Activated T-cell treated with anti-CD3 and anti-CD28 coated beads, Interleukin-2, amount 50 U/mL, for 4 hours (primary cell): ENCODE data around the gene HECTD4. TPM values are rescaled to one million over a fixed set of nuclear protein-coding genes. Genes with fewer than 3 reads are reported as not detected.
A peak's percentile ranks its signal among the peaks of the same experiment; 100 is the strongest.
"Not testable (repeated sequence)": the region's sequence is repeated elsewhere in the genome, so short reads cannot be mapped to it uniquely, and the experiment has no call there.

ENCODE experiments used
- ATAC-seq, 2 donors: fragments of 200-7000 bp; cut with Tn5 transposase; one replicate each; pipeline ENCODE4 v1.10.0; 2021
- DNase-seq: peaks from one replicate; pipeline ENCODE4 v3.0.0-alpha.2; 2020
- H3K27me3 Mint-ChIP-seq: one replicate; pipeline ENCODE4 v1.8.0; 2021; ENCODE audit warnings: low read depth, mixed read lengths
- H3K36me3 Mint-ChIP-seq: one replicate; pipeline ENCODE4 v1.8.0; 2022; ENCODE audit warnings: mixed read lengths; ENCODE audit not compliant: insufficient read depth
- H3K4me1 Mint-ChIP-seq: one replicate; pipeline ENCODE4 v1.8.0; 2021; ENCODE audit warnings: low read depth, mixed read lengths
- H3K4me3 Mint-ChIP-seq: one replicate; pipeline ENCODE4 v1.8.0; 2021; ENCODE audit warnings: mild to moderate bottlenecking, moderate library complexity, mixed read lengths
- H3K9me3 Mint-ChIP-seq: one replicate; pipeline ENCODE4 v1.8.0; 2021; ENCODE audit warnings: mixed read lengths
- total RNA-seq, 3 donors: library from RNA; stranded (reverse); gene quantifications; one replicate each; pipeline ENCODE4 v1.2.1, GENCODE V29; 2021

Gene HECTD4
- total RNA-seq, 3 donors from 2014 or later: 17.4 to 22.4 (median 19.0) TPM

DNA sequence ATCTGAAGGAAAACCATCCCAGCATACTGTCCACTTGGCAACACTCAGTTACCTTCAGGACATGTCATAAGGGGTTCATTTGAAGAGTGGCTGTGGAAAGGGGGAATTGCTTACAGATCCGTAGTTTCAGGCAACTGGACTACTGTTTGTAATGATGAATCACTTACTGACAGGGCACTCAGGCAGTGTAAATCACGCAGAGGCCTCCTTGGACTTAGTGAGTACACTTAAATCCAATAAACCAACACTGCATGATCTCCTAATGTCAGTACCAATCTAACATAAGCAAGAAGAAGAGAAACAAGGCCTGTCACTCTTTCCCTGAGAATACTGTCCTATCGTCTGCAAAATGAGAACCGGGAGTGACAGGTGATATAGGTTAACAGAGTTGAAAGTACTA is 152.1 kb downstream of the HECTD4 start:
- Mint-ChIP-seq H3K36me3 (peaks cover 33% of the 10 kb centered on the region), H3K27me3 (no peaks in the 10 kb centered on the region), H3K9me3 (no peaks in the 10 kb centered on the region), H3K4me3 (no peak overlapping the region), H3K4me1 (no peaks in the 10 kb centered on the region)
- DNase-seq (no peak), ATAC-seq (no peak)

- no peaks in the 10 kb centered on the region for H3K4me1 Mint-ChIP-seq
- H3K36me3 Mint-ChIP-seq: peaks cover 23% of the 10 kb centered on the region
- no peak overlapping the region for H3K4me3 Mint-ChIP-seq
- H3K27me3 Mint-ChIP-seq: no peaks in the 10 kb centered on the region
- ATAC-seq (no peak), DNase-seq (no peak)
- no peaks in the 10 kb centered on the region for H3K9me3 Mint-ChIP-seq
Observed at GRCh38 chr12:112226768-112227167, 155.5 kb downstream of the HECTD4 start.

GRCh38 chr12:112220628-112221027 is 161.6 kb downstream of the HECTD4 start:
- ATAC-seq: not testable (repeated sequence)

DNA sequence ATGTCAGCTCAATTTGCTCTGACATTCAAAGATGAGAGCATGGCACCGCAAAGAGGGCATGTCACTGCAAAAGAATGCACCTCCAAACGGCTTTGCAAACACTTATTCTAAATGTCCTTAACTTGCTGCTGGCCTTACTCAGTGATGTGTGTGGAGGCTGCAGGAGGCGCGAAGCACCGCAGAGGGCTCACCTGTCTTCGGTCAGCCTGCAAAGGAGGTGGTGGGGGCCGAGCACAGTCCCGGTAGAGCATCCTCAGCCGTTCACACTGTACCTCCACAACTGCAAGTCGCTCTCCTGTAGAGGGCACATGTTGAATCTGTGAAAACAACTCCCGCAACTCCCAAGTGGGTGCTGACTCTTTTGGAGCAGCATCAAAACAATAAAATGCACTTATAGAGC is 163.0 kb downstream of the HECTD4 start:
- H3K4me3 Mint-ChIP-seq: no peak overlapping the region
- DNase-seq (no peak), ATAC-seq (no peak)
- no peaks in the 10 kb centered on the region for H3K27me3 Mint-ChIP-seq
- H3K36me3 Mint-ChIP-seq: peaks cover 19% of the 10 kb centered on the region
- no peaks in the 10 kb centered on the region for H3K9me3 Mint-ChIP-seq
- no peaks in the 10 kb centered on the region for H3K4me1 Mint-ChIP-seq

More at GRCh38 chr12:112220628-112221027, 161.6 kb downstream of the HECTD4 start:
- H3K36me3 Mint-ChIP-seq: peaks cover 14% of the 10 kb centered on the region
- not testable (repeated sequence) for H3K4me1 Mint-ChIP-seq, H3K4me3 Mint-ChIP-seq, H3K27me3 Mint-ChIP-seq, DNase-seq, H3K9me3 Mint-ChIP-seq

DNA sequence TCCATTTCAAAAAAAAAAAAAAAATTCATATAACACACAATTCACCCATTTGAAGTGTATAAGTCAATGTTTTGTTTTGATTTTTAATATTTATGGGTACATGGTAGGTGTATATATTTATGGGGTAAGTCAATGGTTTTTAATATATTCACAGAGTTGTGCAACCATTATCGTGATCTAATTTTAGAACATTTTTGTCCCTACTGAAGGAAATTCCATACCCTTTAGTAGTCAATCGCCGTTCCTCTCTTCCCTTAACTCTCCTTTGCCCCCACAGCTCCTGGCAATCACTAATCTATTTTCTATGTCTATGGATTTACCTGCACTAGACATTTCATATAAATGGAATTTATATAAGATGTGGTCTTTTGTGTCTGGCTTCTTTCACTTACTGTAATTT is 164.1 kb downstream of the HECTD4 start:
- Mint-ChIP-seq H3K9me3 (no peaks in the 10 kb centered on the region), H3K27me3 (no peaks in the 10 kb centered on the region), H3K36me3 (peaks cover 20% of the 10 kb centered on the region), H3K4me3 (no peak overlapping the region), H3K4me1 (no peaks in the 10 kb centered on the region)
- ATAC-seq (no peak), DNase-seq (no peak)

- DNase-seq (no peak), ATAC-seq (no peak)
- H3K27me3 Mint-ChIP-seq: no peaks in the 10 kb centered on the region
- H3K4me3 Mint-ChIP-seq: no peak overlapping the region
- H3K36me3 Mint-ChIP-seq: peaks cover 18% of the 10 kb centered on the region
- H3K4me1 Mint-ChIP-seq: no peaks in the 10 kb centered on the region
- no peaks in the 10 kb centered on the region for H3K9me3 Mint-ChIP-seq
Observed at GRCh38 chr12:112217647-112218046, 164.6 kb downstream of the HECTD4 start.

GRCh38 chr12:112216223-112216622 is 166.0 kb downstream of the HECTD4 start:
- H3K4me3 Mint-ChIP-seq: no peak overlapping the region
- H3K4me1 Mint-ChIP-seq: no peaks in the 10 kb centered on the region

DNA sequence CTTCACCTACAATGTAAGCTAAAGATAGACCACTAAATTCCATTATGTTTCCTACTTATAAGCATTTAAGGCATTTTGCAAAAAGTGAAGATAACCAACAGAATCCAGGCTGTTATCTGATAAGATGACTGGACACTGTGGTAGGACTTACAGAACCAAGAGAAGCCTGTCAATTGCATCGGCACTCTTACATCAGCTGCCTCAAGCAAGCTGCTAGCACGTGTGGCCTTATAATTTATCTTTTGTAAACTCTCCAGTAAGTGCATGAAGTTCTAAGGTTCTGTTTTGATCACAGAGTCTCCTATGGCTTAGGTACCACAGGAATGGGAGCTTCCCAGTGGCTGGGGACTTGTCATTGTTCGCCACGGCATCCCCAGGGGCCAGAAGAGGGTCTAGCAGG is 168.2 kb downstream of the HECTD4 start:
- H3K9me3 Mint-ChIP-seq: no peaks in the 10 kb centered on the region
- no peaks in the 10 kb centered on the region for H3K4me1 Mint-ChIP-seq
- peaks cover 36% of the 10 kb centered on the region for H3K36me3 Mint-ChIP-seq
- no peak overlapping the region for H3K4me3 Mint-ChIP-seq
- no peaks in the 10 kb centered on the region for H3K27me3 Mint-ChIP-seq
- DNase-seq (no peak), ATAC-seq (no peak)

More at GRCh38 chr12:112216223-112216622, 166.0 kb downstream of the HECTD4 start:
- Mint-ChIP-seq H3K27me3 (no peaks in the 10 kb centered on the region), H3K9me3 (no peaks in the 10 kb centered on the region), H3K36me3 (peaks cover 28% of the 10 kb centered on the region)
- ATAC-seq (no peak), DNase-seq (no peak)

GRCh38 chr12:112208301-112208910 is 173.8 kb downstream of the HECTD4 start:
- DNase-seq: no peak
- Mint-ChIP-seq H3K27me3 (no peaks in the 10 kb centered on the region), H3K9me3 (no peaks in the 10 kb centered on the region), H3K4me1 (no peaks in the 10 kb centered on the region), H3K4me3 (no peak overlapping the region), H3K36me3 (peaks cover 37% of the 10 kb centered on the region)
- ATAC-seq: no peak

GRCh38 chr12:112207397-112207924 is 174.8 kb downstream of the HECTD4 start:
- no peak for ATAC-seq
- H3K27me3 Mint-ChIP-seq: no peaks in the 10 kb centered on the region
- no peaks in the 10 kb centered on the region for H3K4me1 Mint-ChIP-seq
- no peaks in the 10 kb centered on the region for H3K9me3 Mint-ChIP-seq
- H3K4me3 Mint-ChIP-seq: no peak overlapping the region
- peaks cover 37% of the 10 kb centered on the region for H3K36me3 Mint-ChIP-seq
- no peak for DNase-seq

DNA sequence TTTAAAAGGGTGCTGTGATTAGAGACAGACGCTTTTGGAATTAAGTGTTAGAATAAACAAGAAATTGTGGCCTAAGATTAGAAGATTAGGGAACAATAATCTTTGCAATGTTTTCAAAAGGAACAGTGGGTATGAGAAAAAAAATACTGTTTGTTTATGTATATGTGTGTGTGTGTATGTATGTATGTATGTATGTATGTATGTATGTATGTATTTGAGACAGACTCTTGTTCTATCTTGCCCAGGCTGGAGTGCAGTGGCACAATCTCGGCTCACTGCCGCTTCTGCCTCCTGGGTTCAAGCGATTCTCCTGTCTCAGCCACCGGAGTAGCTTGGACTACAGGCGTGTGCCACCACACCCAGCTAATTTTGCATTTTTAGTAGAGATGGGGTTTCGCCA is 175.3 kb downstream of the HECTD4 start:
- no peaks in the 10 kb centered on the region for H3K4me1 Mint-ChIP-seq
- DNase-seq (no peak), ATAC-seq (no peak)
- no peaks in the 10 kb centered on the region for H3K9me3 Mint-ChIP-seq
- no peak overlapping the region for H3K4me3 Mint-ChIP-seq
- no peaks in the 10 kb centered on the region for H3K27me3 Mint-ChIP-seq
- H3K36me3 Mint-ChIP-seq: peaks cover 32% of the 10 kb centered on the region

GRCh38 chr12:112199136-112199535 is 183.1 kb downstream of the HECTD4 start:
- Mint-ChIP-seq H3K9me3 (no peaks in the 10 kb centered on the region), H3K4me1 (no peaks in the 10 kb centered on the region), H3K27me3 (no peaks in the 10 kb centered on the region), H3K36me3 (peaks cover 34% of the 10 kb centered on the region), H3K4me3 (no peak overlapping the region)
- ATAC-seq (no peak), DNase-seq (no peak)

DNA sequence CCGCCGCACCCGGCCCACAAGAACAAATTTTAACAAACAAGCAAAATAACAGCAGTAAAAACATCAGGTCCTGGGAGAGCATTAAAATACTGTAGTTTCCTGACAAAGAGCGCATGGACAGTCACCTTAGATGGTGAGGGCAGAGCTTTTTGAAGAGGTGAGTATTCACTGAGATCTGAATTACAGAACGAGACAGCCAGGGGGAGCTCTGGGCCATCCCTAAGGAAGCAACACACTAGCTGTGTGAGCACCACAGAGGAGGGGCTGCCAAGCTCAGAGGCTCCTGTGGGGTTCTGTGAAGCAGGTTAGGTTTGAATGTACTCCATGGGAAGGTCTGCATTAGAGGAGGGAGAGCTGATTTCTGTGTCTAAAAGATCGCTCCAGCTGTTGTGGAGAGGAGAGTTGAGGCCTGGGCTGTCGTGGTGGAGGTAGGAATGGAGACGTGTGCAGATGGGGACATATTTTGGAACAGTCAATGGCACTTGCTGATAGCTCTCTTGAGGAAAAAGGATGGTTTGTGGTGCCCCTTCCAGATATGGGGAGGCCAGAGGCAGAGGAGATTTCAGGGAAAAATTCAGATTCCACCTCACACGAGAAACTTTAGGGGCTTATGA is 184.0 kb downstream of the HECTD4 start:
- Mint-ChIP-seq H3K4me1 (no peaks in the 10 kb centered on the region), H3K9me3 (no peaks in the 10 kb centered on the region), H3K36me3 (peaks cover 38% of the 10 kb centered on the region), H3K27me3 (no peaks in the 10 kb centered on the region), H3K4me3 (no peak overlapping the region)
- DNase-seq (peak; percentile 27), ATAC-seq (peak; percentile 71 to 80)

- H3K36me3 Mint-ChIP-seq: peaks cover 46% of the 10 kb centered on the region
- no peaks in the 10 kb centered on the region for H3K9me3 Mint-ChIP-seq
Observed at GRCh38 chr12:112196196-112196875, 185.9 kb downstream of the HECTD4 start.

More at GRCh38 chr12:112196196-112196875, 185.9 kb downstream of the HECTD4 start:
- ATAC-seq (no peak), DNase-seq (no peak)
- no peaks in the 10 kb centered on the region for H3K27me3 Mint-ChIP-seq
- H3K4me3 Mint-ChIP-seq: no peak overlapping the region
- no peaks in the 10 kb centered on the region for H3K4me1 Mint-ChIP-seq
